T-helper 9 cell (primary cell): Measurements from ENCODE around the gene KRT9.
"Not testable (repeated sequence)": the region's sequence is repeated elsewhere in the genome, so short reads cannot be mapped to it uniquely, and the experiment has no call there.

ENCODE experiments used
- DNase-seq: peaks from one replicate; pipeline ENCODE4 v3.0.0-alpha.2; 2020

The KRT9 gene

DNA sequence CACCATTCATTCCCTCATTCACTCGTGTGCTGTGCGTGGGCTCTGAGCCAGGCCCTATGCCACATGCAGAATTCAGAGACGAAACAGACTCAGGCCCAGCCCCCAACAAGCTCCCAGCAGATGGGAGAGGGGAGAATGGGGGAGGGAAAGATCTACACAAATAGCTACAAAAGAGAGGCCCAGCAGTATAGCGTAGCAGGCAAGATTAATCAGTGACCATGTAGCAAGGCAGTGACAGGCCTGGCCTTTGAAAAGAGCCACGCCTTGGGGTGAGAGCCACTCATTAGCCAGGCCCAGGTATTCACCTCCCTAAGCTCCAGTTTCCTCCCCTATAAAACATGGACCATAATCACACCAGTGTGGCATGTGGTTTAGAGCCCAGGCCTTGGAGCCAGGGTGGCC, 27.4 kb downstream of the KRT9 start:
- DNase-seq: no peak

DNA sequence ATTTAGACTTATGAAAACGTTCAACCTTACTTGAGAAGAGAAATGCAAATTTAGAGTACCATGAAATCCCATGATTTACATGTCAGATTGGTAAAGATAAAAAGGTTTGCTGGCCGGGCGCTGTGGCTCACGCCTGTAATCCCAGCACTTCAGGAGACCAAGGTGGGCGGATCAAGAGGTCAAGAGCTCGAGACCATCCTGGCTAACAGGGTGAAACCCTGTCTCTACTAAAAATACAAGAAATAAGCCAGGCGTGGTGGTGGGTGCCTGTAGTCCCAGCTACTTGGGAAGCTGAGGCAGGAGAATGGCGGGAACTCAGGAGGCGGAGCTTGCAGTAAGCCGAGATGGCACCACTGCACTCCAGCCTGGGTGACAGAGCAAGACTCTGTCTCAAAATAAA, 29.1 kb downstream of the KRT9 start:
- DNase-seq: not testable (repeated sequence)

DNA sequence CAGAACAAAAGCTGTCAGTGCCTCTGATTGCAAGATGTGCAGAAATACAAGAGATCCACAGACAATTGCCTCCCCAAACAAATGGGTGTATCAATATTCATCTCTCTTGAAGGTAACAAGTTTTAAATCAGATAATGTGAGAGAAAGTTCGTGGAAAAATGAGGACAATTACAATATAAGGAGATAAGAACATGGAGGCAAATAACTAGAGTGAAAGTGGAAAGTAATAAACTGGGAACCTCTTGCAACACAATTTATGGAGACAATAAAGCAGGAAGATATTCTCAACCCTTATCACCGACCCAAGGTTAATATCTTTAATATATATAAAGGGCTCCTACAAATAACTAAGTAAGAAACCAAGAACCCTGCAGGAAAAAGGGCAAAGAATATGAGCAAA, 29.5 kb downstream of the KRT9 start:
- DNase-seq: no peak

DNA sequence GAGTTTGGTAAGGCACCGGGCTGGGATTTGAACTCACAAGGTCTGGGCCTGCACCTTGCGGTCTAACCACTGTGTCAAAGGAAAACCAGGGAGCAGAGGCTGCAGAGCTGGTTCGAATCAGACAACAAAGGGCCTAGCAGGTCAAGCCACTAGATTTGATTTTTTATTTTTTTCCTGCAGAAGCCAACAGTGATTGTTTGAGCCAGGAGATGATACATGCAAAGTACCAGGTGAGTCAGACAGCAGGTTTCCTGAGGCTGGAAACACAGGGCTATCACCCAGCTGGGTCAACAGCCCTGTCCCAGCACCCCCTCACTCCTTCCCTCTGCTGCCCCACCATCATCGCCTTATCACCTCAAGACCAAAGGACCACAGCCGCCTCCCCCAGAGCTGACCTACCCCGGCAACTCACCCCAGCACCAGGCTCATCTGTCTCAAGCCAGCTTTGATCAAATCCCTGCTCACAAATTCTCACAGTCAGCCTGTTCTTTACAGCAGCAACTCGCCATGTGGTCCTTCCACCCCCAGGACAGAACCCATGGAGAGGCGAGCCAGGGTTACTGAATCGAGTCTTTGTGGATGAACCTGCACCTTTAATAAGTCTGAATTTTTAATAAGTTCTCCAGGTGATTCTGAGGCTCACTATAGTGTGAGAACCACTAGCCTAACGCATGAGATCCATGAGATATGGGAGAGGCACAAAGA, 30.8 kb downstream of the KRT9 start:
- DNase-seq: no peak

DNA sequence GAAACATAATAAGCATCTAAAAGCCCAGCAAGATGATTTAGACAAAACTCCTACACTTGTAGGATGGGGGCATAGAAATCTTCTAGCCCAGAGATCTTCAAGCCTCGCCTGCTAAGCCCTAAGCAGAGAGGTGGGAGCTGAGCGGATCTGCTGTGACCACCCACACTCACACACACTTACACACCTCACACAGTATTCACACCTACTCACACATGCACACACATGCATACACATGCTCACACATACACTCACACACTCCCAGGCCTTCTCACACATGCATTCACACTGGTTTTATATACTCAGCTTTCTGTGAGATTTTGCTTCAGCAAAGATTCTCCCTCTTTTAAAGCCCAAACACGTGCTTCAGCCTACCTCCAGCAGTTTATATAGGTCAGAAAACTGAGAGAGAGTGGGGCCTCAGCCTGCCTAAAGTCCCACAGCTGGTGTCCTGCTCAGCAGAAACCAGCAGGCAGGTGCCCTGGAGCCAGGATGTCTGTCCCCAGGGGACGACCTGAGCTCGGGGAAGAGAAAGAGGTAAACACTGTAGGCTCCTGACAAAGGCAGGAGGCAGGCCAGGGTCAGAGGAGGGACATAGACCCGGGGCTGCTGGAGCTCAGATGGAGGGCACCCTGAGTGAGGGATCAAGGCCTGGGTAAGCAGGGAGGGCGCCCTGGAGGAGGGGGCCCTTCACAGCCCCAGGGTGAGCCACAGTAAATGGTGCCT, 31.7 kb downstream of the KRT9 start:
- DNase-seq: no peak

DNA sequence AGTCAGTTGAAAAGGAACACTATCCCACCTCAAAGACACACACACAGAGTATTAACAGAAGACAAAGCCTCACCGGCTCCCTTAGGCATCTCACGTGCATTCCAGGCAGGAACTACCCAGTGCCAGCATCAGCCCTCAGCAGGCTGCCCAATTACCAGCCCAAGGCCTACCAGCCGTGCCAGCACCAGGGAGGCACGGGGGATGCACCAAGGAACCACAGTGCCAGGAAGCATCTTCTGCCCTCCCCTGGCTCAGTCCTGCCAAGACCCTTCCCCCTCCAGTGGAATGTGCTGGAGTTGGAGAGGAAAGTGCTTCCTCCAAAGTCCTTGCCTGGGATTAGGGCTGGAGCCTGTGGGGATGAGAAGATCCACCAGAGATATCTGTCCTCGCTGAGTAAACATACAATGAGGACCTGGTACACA, 32.8 kb downstream of the KRT9 start:
- no peak for DNase-seq

DNA sequence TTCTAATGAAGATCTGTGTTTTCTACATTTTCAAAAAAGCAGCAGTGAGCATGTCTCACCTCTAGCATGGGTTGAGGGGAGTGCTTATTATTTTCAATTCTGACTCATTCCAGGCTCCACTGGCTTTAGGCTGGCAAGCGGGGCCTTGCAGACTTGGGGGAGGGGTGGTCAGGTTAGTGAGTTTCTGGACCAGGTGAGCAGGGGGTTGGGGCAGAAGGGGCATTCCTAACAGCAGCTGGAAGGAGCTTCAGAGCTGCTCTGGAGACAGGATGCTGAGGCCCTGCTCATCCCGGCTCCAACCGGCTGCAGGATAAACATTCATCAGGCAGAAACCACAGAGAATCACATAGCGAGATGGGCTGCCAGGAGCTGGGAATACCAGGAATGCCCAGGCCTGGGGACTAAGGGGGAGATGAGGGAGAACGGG, 33.3 kb downstream of the KRT9 start:
- DNase-seq: no peak

DNA sequence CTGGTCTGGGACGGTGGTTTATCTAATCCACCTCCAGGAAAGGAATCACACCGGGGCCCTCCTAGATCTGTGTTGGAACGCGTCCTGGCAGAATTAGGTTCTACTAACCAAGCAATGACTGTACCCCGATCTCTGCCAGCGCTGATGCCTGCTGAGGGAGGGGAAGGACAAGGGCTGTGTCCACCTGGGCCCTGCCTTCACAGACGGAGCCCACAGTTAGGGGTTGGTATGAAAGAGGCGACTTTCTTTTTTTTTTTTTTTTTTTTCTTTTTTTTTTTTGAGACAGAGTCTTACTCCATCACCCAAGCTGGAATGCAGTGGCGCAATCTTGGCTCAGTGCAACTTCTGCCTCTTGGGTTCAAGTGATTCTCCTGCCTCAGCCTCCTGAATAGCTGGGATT, 33.9 kb downstream of the KRT9 start:
- no peak for DNase-seq

DNA sequence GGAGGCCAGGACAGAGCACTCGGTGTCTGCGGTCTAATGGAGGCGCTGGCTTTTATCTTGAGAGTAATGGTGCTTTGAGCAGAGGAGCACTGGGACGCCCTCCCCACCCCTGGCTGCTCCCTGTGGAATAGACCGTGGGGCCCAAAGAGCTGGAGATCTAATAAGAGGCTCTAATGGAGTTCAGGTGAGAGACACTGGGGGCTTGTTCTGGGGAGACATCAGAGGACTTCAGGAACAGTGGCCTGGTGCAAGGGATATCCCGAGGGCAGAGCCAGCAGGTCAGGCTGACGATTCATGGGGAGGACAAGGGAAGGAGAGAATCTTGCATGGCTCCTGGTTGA, 34.3 kb downstream of the KRT9 start:
- no peak for DNase-seq

DNA sequence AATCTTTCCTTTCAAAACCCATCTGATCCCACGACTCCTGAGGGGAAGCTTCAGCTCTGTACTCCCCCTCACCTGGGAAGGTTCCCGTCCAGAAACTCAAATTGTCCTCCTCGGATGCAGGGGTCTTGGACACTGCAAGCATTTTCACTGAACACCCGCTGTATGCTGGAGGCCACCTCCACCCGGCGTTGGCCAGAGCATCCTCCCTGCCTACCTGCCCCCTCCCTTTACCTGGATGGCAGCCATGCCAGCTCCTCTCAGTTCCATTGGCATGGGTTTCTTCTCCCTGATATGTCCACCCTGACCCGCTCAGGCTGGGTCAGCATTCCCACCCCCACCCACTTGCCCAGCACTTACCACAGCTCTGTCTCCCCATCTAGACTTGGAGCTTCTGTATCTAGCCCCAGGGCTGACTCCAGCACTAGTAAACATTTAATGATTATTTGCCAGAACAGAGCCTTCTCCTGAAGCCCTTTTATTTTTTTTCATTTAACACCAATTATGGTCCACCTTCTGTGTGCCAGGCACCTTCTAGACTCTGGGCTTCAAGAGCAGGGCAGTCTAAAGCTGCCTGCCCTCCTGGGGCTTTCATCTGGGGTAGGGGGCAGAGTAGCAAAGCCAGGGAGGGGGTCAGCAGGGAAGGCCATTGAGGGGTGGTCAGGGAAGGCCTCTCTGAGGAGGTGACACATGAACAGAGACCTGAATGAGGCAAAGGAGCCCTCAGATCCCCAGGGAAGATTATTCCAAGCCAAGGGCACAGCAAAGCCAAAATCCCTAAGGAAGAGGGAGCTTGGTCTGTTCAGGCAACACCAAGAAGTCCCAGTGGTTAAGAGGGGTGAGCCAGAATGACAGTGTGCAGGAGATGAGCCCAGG, 34.9 kb downstream of the KRT9 start:
- no peak for DNase-seq

DNA sequence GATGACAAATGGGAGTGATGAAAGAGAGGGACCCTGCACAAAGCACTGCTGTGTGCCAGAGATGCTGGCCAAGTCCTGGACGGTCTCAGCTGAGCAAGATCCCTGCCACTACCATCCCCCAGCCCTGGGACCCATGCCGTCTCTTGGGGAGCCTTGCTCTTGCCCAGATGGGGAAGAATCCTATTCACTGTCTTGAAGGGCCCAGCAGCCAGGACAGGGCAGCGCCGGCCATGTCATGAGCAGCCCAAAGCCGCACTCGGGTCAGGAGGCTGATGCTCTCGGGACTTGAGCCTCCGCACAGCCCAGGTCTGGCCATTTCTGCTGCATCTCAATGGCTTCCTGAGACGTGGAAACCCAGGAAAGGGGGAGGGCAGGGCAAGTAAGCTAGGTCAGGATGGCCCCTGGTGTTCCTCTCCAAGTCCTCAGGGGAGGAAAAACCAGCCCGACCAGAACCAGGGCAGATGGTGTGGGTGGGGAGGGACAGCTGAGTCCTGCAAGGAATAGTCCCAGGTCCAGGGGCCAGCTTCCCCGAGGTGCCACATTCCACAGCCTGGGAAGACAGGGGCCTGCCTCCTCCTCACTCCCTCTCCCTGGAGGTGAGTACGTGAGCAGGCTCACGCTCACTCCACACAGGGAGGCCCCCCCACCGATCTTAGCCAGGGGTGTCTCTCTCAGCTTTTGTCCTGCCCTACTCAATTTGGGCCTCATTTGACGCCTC, 35.9 kb downstream of the KRT9 start:
- DNase-seq: no peak

DNA sequence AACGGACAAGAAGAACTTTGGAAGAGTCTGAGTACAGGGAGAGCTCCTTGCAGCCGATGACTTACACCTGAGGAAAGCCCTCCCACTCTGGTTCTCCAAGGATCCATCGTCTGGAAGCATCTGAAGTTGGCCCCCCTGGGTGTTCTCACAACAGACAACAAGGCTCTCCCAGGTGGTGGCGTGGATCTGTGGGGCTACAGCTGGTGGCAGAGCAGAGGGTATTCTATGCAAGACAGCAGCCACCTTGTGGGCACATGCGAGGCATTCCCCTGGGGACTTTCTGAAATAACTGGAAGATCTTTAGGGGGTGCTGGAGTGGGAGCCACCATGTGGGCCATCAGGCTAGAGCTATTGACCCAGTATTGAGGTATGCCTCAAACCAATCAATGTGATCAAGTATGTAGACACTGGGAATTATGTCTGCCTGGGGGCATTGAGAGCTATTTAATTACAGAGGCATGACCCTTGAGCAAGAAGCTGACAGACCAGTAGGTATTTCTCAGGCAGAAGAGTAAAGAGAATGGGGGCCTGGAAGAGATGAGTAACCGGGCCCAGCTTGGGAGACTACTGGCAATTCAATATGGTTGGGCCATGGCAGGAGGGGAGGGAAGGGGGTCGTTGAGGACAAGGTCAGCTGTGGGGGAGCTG, 36.8 kb downstream of the KRT9 start:
- no peak for DNase-seq

DNA sequence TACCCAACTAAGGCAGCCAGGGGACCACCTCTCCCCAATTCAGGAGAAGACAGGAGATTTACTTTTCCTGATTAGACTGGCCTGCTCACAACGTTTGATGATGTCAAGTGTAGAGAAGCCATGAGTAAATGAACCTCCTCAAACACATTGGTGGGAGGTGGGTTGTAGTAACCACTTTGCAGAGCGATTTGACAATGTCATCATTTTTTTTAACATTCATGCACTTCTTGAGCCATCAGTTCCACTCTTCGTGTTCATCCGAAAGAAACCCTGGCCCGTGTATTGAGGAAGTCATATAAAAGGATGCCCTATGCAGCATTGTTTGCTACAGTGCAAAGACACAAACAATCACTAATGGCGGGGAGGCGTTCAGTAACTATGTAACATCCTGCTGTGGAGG, 38.2 kb downstream of the KRT9 start:
- no peak for DNase-seq

DNA sequence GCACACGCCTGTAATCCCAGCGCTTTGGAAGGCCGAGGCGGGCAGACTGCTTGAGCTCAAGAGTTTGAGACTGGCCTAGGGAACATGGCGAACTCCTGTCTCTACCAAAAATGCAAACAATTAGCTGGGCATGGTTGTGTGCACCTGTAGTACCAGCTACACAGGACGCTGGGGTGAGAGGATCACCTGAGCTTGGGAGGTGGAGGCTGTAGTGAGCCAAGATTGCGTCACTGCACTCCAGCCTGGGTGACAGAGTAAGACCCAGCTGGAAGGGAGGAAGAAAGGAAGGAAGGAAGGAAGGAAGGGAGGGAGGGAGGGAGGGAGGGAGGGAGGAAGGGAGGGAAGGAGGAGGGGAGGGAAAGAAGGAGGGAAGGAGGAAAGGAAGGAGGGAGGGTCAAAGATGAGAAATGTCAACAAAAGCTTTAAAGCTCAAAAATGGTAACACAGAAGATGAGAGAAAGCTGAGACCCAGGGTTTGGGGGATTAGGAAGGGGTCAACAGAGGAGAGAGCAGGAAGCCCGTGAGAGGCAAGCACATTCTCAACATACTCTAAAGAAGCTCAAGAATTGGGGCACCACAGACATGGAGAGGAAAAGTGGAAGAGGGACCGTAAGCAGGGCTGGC, 38.8 kb downstream of the KRT9 start:
- no peak for DNase-seq

DNA sequence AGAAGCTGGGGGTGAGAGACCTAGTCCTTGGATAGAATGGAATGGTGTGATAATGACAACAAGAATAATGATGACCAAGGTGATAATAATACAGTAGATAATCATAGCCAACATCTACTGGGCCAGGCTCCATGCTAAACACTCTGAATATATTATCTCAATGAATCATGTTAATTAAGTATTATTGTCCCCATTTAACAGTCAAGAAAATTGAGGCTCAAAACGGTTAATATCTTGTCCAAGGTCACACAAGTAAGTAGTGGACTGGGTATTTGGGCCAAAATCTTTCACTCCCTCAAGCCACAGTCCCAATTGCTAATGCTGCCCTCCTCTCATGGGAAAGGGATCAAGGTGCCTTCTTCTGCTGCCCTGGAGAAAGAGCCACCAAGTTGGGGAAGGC, 39.9 kb downstream of the KRT9 start:
- no peak for DNase-seq

DNA sequence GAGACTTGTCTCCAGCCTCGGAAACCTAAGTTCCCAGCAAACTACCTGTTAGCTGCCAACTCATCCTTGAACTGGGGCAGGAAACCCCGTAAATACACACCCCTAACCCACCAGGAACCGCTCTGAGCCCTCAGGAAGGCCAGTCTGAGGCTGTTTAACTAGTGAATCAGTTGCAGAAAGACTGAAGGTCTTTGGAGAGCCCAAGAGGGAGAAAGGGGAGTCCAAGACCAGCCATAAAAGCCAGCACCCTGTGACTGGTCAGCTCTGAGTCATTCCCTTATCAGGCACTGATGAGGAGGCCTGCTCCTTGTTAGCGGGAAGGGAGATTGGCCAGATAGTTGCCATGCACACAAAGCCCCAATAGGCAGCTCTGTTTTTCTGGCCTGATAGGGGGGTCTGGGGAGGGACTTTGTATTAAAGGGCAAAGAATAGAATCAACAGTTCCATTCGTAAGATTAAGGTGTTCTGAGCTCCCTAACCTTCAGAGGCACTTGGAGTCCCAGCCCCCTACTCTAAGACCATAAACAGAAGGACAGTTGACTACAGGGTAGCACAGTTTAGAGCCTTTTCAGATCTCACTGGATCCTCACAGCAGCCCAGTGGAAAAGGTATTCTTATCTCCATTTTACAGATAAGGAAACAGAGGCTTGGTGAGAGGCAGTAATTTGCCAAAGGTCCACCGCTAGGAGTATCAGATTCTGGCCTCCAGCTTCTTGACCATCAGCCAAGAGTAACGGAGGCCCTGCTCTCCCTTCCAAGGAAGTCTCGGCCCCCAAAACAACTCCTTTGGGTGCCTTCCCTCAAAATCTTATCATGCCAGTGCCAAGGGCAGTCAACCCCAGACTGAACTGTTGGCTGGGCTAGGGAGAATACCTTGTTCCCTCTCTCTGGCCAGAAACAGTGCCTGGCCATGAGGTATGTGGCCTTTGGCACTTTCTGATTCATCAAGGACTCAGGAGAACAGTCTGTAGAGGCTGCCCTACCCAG, 41.5 kb downstream of the KRT9 start:
- DNase-seq: no peak

DNA sequence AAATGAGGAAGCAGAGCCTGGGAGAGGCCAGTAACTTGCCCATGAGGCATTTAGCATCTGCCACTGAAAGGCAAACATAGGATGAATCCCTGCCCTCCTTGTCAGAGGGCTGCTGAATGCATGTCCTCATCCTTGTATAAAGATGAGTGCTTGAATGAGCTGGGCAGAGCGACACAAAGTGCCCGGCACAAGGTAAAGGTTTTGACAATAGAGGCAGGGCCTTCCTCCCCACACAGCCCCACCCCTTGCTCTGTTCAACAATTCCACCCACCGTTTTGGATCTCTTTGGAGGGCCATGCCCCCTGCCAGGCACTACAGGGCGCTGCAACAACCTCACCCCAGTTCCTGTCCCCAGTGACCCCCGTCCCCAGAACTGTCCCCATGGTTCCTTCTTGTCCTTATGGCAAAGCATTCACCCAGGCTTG, 42.4 kb downstream of the KRT9 start:
- DNase-seq: no peak

DNA sequence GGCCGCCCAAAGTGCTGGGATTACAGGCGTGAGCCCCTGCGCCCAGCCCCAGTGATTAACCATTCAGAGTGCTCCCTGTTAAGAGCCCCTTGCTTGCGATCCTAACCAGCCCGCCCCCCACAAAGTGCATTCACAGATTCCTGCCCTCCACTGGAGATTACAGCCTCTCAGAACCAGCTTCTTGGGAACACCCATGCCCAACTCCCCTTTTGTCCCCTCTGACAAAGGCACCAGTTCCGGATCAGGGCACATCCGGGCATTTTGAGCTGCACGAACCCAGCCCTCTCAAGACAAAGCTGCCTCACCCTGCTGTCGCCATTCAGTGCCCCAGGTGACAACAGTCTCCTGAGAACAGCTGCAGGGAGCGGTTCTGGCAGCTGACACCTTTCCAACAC, 42.9 kb downstream of the KRT9 start:
- DNase-seq: no peak

DNA sequence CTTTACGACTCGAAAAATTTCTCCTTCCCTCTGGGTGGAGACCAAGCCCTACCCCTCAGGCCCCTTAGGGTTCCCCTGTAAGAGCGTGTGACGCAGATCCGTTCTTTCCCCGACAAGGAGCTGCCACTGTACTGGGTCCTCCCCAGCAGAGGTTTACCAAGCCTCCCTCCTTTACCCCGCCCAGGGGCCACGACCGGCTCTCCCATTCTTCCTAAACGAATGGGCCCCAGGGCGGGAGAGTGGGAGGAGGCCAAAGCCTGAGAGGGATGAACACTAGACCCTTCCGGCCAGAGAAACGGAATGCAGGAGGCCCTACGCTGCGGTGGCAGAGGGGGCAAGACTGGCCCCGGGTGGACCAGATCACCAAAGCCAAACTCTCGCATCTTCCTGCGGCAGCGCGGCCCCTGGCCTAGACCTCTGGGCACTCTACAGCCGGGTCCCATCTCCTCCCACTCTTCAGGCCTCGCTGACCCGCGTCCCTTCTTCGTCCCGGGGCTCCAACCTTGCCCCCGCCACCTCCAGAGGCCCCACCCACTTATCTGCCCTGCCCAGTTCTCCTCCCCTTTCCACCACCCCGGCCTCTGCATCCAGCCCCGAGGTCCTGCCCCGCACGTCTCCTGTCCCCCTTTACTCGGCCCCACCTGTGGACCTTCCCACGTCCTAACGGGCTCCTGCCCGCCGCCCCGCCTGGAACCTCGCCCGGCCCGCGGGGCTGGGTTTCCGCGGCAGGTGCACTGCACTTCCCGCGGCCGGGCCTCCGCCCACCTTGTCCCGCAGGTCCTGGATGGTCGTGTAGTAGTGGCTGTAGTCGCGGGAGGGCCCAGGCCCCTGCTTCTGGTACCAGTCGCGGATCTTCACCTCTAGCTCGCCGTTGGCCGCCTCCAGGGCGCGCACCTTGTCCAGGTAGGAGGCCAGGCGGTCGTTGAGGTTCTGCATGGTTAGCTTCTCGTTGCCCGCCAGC, 44.5 kb downstream of the KRT9 start:
- no peak for DNase-seq

DNA sequence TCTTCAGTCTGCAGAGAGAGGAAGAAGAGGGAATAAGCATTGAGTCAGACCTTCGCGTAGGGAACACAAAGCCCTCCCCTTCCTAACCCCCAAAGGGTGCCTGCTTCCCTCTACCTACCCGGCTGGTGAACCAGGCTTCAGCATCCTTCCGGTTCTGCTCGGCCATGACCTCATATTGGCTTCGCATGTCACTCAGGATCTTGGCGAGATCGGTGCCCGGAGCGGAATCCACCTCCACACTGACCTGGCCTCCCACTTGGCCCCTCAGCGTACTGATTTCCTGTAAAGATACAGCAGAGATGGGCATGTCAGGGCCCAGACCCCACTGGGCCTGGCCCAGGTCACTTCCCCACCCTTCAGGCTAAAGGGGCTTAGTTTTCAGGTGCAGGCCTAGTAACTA, 47.6 kb downstream of the KRT9 start:
- DNase-seq: no peak
